Activated naive CD8-positive, alpha-beta T cell treated with anti-CD3 and anti-CD28 coated beads for 36 hours (primary cell): Measurements from ENCODE around the gene SKI. TPM values are rescaled to one million over a fixed set of nuclear protein-coding genes. Genes with fewer than 3 reads are reported as not detected.
A peak's percentile ranks its signal among the peaks of the same experiment; 100 is the strongest.

Experiments used
- DNase-seq: peaks from one replicate; pipeline ENCODE4 v3.0.0; 2021
- H3K27ac Mint-ChIP-seq: one replicate; pipeline ENCODE4 v1.8.0; 2022; ENCODE audit warnings: mild to moderate bottlenecking, moderate library complexity, mixed read lengths
- H3K27me3 Mint-ChIP-seq: one replicate; pipeline ENCODE4 v1.8.0; 2022; ENCODE audit warnings: mild to moderate bottlenecking, mixed read lengths
- H3K36me3 Mint-ChIP-seq: one replicate; pipeline ENCODE4 v1.8.0; 2021; ENCODE audit warnings: mild to moderate bottlenecking, mixed read lengths
- H3K4me1 Mint-ChIP-seq: one replicate; pipeline ENCODE4 v1.8.0; 2021; ENCODE audit warnings: mixed read lengths
- H3K4me3 Mint-ChIP-seq: one replicate; pipeline ENCODE4 v1.8.0; 2022; ENCODE audit warnings: mild to moderate bottlenecking, moderate library complexity, mixed read lengths
- H3K9me3 Mint-ChIP-seq: one replicate; pipeline ENCODE4 v1.8.0; 2022; ENCODE audit warnings: mixed read lengths
- total RNA-seq, 2 experiments: library from RNA; stranded (reverse); gene quantifications; one replicate each; pipeline ENCODE4 v1.2.3, GENCODE V29; 2021

SKI gene
- total RNA-seq, 2 experiments from 2014 or later = 25.4 to 27.3 TPM

DNA sequence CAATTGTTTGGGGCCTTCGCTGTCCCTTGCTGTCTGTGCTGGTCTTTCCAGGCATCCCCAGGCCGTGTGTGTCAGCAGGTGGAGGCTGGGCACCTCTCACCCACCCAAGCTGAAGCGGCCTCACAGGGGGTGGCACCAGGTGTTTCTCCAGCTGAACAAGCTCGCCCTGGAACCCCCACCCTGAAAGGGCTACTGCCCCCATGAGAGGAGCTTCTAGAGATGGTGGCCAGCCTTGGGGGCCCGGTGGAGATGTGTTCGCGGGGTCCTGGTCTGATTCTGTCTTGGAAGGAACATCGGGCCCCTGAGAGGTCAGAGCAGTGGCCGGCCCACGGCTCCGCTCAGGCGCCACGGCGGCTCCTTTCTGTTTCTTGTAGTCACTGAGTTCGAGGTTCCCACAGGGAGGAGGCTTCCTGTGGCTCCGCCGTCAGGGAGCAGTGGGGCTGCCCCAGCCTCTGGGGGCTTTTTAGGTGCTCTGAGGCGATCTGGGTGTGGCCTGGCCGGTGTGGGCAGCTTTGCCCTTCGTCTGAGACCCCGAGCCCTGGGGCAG is 46.9 kb downstream of the SKI start:
- Mint-ChIP-seq H3K9me3 (no peaks in the 10 kb centered on the region), H3K36me3 (peaks cover 16% of the 10 kb centered on the region), H3K4me3 (no peak overlapping the region), H3K27me3 (no peaks in the 10 kb centered on the region), H3K27ac (peak overlapping the region; percentile 68), H3K4me1 (peaks cover 45% of the 10 kb centered on the region)
- DNase-seq = no peak

- H3K9me3 Mint-ChIP-seq = no peaks in the 10 kb centered on the region
- H3K4me1 Mint-ChIP-seq = peaks cover 45% of the 10 kb centered on the region
- H3K27ac Mint-ChIP-seq = peak overlapping the region; percentile 58
- no peak overlapping the region for H3K4me3 Mint-ChIP-seq
- no peak for DNase-seq
- peaks cover 20% of the 10 kb centered on the region for H3K36me3 Mint-ChIP-seq
- H3K27me3 Mint-ChIP-seq = no peaks in the 10 kb centered on the region
Measured at GRCh38 chr1:2275796-2276536, 47.8 kb downstream of the SKI start.

GRCh38 chr1:2276803-2277580 is 48.9 kb downstream of the SKI start:
- H3K4me1 Mint-ChIP-seq = peaks cover 45% of the 10 kb centered on the region

DNA sequence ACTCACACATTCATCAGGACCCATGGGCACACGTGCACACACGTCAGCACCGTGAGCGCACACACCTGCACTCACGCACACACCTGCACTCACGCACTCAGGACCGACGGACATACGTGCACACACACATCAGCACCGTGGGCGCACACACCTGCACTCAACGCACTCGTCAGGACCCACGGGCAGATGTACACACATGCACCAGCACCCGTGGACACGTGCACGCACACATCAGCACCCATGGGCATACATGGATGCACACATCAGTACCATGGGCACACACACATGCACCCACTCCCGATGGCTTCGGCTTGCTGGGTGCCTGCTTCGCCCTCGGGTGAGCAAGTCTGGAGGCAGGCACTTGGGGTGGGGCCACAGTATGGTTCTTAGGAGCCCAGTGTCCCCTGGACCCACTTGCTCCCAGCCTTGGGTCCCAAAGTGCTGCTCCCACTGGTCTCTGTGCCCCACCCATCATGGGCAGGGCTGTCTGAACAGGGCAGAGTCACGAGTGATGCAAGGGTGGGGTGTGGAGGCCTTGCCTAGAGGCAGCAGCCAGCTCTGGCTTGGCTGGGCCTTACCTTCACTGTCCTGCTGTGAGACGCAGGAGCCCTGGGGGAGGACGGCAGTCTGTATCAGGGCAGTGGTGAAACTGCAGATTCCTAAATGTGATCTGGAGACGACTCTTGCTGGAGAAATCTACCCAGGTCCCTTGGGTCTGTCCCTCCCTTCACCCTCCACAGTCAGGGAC is 49.8 kb downstream of the SKI start:
- Mint-ChIP-seq H3K27me3 (no peaks in the 10 kb centered on the region), H3K27ac (no peak overlapping the region), H3K9me3 (no peaks in the 10 kb centered on the region), H3K4me3 (no peak overlapping the region), H3K36me3 (peaks cover 20% of the 10 kb centered on the region), H3K4me1 (peaks cover 42% of the 10 kb centered on the region)
- DNase-seq = no peak

More at GRCh38 chr1:2276803-2277580, 48.9 kb downstream of the SKI start:
- DNase-seq = no peak
- no peaks in the 10 kb centered on the region for H3K27me3 Mint-ChIP-seq
- peak overlapping the region; percentile 58 for H3K27ac Mint-ChIP-seq
- H3K9me3 Mint-ChIP-seq = no peaks in the 10 kb centered on the region
- no peak overlapping the region for H3K4me3 Mint-ChIP-seq
- peaks cover 20% of the 10 kb centered on the region for H3K36me3 Mint-ChIP-seq

DNA sequence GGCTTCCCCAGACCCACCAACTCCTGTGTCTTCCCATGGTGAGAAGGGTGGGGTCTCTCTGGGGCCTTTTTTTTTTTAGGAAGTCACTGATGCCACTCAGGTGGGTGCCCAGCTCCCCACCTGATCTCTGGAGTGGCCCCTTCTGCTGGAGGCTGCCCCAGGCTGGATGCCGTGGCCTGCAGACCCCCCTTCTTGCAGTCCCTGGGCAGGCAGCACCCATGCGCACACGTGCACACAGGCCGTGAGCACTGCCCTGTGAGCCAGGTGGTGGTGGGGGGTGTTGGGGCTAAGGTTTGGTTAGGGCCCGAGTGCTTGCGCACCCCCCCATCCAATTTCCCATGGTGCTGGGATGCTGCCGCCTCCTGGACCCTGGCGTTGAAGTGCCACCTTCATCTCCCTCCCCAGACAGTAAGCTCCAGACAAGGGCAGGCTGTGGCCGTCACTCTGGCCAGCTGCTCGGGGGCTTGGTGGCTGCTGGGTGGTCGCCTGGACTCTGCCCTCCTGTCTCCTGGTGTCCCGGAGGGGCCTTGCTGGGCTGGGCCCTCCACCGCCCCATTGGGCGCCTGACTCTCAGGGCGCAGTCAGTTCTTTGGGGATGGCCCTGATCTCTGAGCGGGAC is 50.6 kb downstream of the SKI start:
- peaks cover 38% of the 10 kb centered on the region for H3K4me1 Mint-ChIP-seq
- H3K27ac Mint-ChIP-seq = no peak overlapping the region
- peaks cover 20% of the 10 kb centered on the region for H3K36me3 Mint-ChIP-seq
- no peak for DNase-seq
- no peaks in the 10 kb centered on the region for H3K27me3 Mint-ChIP-seq
- no peaks in the 10 kb centered on the region for H3K9me3 Mint-ChIP-seq
- no peak overlapping the region for H3K4me3 Mint-ChIP-seq

DNA sequence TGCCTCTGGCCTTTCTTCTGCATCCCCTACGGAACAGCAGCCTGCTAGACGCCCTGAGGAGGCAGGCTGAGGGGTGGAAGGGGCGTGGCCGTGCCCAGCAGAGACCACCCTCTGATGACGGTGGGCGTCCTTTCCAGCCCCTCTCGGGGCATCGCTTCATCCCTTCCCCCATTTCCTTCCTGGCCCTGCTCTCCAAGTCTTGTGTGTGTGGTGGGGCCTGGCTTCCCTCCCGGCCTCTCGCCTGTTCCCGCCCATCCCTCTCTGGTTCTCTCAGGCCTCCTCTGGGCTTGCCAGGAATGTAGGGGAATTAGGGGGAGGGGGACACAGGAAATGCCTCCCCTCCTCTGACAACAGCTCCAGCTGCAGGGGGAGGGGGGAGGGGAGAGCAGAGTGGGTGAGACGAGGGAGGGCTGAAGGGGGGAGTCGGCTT is 51.1 kb downstream of the SKI start:
- H3K27ac Mint-ChIP-seq = peak overlapping the region; percentile 48
- peaks cover 20% of the 10 kb centered on the region for H3K36me3 Mint-ChIP-seq

DNA sequence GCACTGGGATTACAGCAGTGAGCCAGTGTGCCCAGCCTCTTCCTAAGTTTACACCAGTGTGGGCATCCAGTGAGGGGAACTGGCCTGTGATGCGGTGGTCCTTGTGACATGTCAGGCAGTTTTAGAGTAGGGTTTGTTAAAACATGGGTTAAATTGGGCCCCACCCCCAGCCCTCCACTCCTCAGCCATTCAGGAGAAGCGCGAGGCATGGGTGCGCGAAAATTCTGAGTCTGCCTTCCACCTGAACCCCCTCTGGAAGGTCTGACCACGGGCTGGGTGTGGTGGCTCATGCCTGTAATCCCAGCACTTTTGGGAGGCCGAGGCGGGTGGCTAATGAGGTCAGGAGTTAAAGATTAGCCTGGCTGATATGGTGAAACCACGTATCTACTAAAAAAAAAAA is 51.7 kb downstream of the SKI start:
- Mint-ChIP-seq H3K27me3 (no peaks in the 10 kb centered on the region), H3K4me1 (peaks cover 33% of the 10 kb centered on the region), H3K4me3 (no peak overlapping the region), H3K9me3 (no peaks in the 10 kb centered on the region), H3K27ac (peak overlapping the region; percentile 48), H3K36me3 (peaks cover 20% of the 10 kb centered on the region)
- DNase-seq = no peak

More for the DNA sequence above, 51.1 kb downstream of the SKI start:
- Mint-ChIP-seq H3K9me3 (no peaks in the 10 kb centered on the region), H3K4me1 (peaks cover 35% of the 10 kb centered on the region), H3K4me3 (no peak overlapping the region), H3K27me3 (no peaks in the 10 kb centered on the region)
- no peak for DNase-seq

DNA sequence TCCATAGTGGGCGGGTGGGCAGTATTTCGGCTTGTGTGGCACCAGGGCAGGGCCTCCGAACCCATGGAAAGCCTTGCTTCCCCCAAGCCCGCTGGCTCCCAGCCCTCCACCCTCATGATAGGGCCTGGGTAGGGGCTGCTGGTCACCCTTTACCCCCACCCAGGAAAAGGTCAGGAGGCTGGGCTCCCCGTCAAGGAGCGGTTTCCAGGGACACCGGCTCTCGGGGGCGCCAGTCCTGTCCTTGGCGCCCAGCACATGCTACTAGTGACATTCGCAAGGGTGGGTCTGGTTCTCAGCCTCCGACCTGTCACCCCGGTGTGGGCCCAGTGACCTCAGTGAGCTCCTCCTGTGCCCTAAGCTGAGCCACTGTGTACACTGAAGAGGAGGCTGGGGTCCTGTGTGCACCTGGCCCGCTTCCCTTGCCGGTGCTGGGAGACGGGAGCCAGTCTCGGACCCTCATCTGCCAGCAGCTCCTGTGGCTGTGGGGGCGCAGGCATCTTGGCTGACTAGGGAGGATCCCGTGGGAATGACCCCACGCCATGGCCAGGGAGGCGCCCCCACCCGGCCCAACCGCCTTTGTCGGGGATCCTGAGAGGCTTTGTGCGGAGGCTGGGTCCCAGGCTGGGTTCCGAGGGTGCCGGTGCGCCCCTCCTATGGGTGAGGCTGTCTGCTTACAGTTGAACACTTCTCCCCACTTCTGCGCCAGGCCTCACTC is 54.6 kb downstream of the SKI start:
- Mint-ChIP-seq H3K27ac (no peak overlapping the region), H3K4me3 (no peak overlapping the region), H3K4me1 (peaks cover 17% of the 10 kb centered on the region), H3K27me3 (no peaks in the 10 kb centered on the region), H3K9me3 (no peaks in the 10 kb centered on the region), H3K36me3 (peaks cover 12% of the 10 kb centered on the region)
- DNase-seq = no peak

- peaks cover 20% of the 10 kb centered on the region for H3K4me1 Mint-ChIP-seq
- H3K36me3 Mint-ChIP-seq = peaks cover 17% of the 10 kb centered on the region
- no peak overlapping the region for H3K4me3 Mint-ChIP-seq
- no peak for DNase-seq
- no peaks in the 10 kb centered on the region for H3K9me3 Mint-ChIP-seq
- no peaks in the 10 kb centered on the region for H3K27me3 Mint-ChIP-seq
- no peak overlapping the region for H3K27ac Mint-ChIP-seq
Measured at GRCh38 chr1:2283371-2283990, 55.4 kb downstream of the SKI start.

- H3K27ac Mint-ChIP-seq = peak overlapping the region; percentile 20
- H3K27me3 Mint-ChIP-seq = no peaks in the 10 kb centered on the region
- no peak overlapping the region for H3K4me3 Mint-ChIP-seq
- DNase-seq = no peak
- H3K9me3 Mint-ChIP-seq = no peaks in the 10 kb centered on the region
- H3K36me3 Mint-ChIP-seq = peaks cover 17% of the 10 kb centered on the region
- peaks cover 25% of the 10 kb centered on the region for H3K4me1 Mint-ChIP-seq
Measured at GRCh38 chr1:2283991-2284895, 56.1 kb downstream of the SKI start.

DNA sequence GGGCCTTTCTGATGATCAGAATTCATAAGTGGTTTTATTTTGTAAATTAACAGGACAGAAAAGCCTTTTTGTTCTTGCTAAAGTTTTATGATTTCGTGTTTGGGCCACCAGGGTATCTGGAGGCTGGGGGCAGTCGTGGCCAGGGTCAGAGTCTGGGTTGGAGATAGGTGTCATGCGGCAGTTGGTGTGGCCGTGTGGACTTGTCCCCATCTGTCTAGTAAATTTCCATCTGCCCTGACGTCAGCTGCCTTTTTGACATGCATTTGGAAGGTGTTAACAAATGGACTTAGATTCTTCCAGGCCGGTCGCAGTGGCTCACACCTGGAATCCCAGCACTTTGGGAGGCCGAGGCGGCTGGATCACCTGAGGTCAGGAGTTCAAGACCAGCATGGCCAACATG is 56.8 kb downstream of the SKI start:
- H3K27ac Mint-ChIP-seq = peak overlapping the region; percentile 20
- peaks cover 13% of the 10 kb centered on the region for H3K36me3 Mint-ChIP-seq
- H3K9me3 Mint-ChIP-seq = no peaks in the 10 kb centered on the region
- no peak for DNase-seq
- no peaks in the 10 kb centered on the region for H3K27me3 Mint-ChIP-seq
- no peak overlapping the region for H3K4me3 Mint-ChIP-seq
- peaks cover 26% of the 10 kb centered on the region for H3K4me1 Mint-ChIP-seq

DNA sequence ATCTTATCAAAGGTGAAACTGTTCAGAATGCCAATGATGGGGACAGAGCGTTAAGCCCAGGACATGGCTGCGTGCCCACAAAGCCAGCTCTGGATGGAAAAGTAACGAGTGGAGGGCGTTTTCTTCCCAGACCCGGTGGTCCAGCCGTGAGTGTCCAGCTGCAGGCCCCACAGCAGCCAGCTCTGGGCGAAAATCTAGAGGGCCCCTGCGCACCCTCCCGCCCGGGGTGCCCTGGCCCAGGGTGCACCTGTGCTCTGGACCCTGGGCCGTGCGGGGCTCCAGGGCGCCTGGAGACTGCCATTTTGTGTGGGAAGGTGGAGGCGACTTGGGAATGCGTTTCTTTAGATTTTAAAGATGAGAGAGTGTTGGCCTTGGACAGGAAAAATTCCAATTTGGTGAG is 58.8 kb downstream of the SKI start:
- no peaks in the 10 kb centered on the region for H3K9me3 Mint-ChIP-seq
- H3K4me3 Mint-ChIP-seq = no peak overlapping the region
- H3K36me3 Mint-ChIP-seq = peaks cover 9% of the 10 kb centered on the region
- no peaks in the 10 kb centered on the region for H3K27me3 Mint-ChIP-seq
- peaks cover 44% of the 10 kb centered on the region for H3K4me1 Mint-ChIP-seq
- H3K27ac Mint-ChIP-seq = no peak overlapping the region
- no peak for DNase-seq

GRCh38 chr1:2287649-2288048 is 59.5 kb downstream of the SKI start:
- peaks cover 9% of the 10 kb centered on the region for H3K36me3 Mint-ChIP-seq
- H3K27me3 Mint-ChIP-seq = no peaks in the 10 kb centered on the region
- H3K4me1 Mint-ChIP-seq = peaks cover 50% of the 10 kb centered on the region
- H3K4me3 Mint-ChIP-seq = no peak overlapping the region
- no peak for DNase-seq
- H3K27ac Mint-ChIP-seq = no peak overlapping the region
- H3K9me3 Mint-ChIP-seq = no peaks in the 10 kb centered on the region
